Astrocyte of the cerebellum (primary cell): Measurements from ENCODE around the gene MEAF6.
A peak's percentile ranks its signal among the peaks of the same experiment; 100 is the strongest.

ENCODE experiments used
- DNase-seq: peaks from one replicate; pipeline ENCODE4 v3.0.0-alpha.2; 2011; ENCODE audit warnings: low read depth
- H3K4me3 ChIP-seq: 2 replicates; pipeline ENCODE4 v1.5.1; 2011; ENCODE audit warnings: mild to moderate bottlenecking, low read depth, low read length, moderate library complexity
- CTCF ChIP-seq: IDR thresholded peaks from 2 replicates; pipeline ENCODE4 v1.5.1; 2012; ENCODE audit warnings: low read length, low read depth, moderate library complexity, mild to moderate bottlenecking; ENCODE audit errors: missing control alignments
- in situ Hi-C: cut with HindIII; loops from 2 replicates; pipeline ENCODE4 v1.10.0; 2017; ENCODE audit warnings: low sequenced_read_pairs

The MEAF6 gene

GRCh38 chr1:37476087-37476452, 38.5 kb downstream of the MEAF6 start:
- peak overlapping the region; percentile 54 for H3K4me3 ChIP-seq
- no peak for TF ChIP-seq CTCF
- in situ Hi-C loops: no loop called here
- DNase-seq: no peak

GRCh38 chr1:37475380-37476086, 39.0 kb downstream of the MEAF6 start:
- in situ Hi-C loops: no loop called here
- peak overlapping the region; percentile 54 for H3K4me3 ChIP-seq
- TF ChIP-seq CTCF: no peak
- no peak for DNase-seq

- no peak for TF ChIP-seq CTCF
- DNase-seq: no peak
- in situ Hi-C loops: no loop called here
- peak overlapping the region; percentile 54 for H3K4me3 ChIP-seq
Measured at GRCh38 chr1:37474697-37475379, 39.7 kb downstream of the MEAF6 start.

GRCh38 chr1:37474046-37474696, 40.4 kb downstream of the MEAF6 start, which contains the start of gene ZC3H12A:
Gene ZC3H12A (plus strand): TSS chr1:37474580. CDS start chr1:37475497, 917 bp downstream.
- no peak for TF ChIP-seq CTCF
- peak within 1 kb of the TSS; percentile 54 for H3K4me3 ChIP-seq
- in situ Hi-C loops: no loop called here
- DNase-seq: peak; percentile 47

- in situ Hi-C loops: no loop called here
- H3K4me3 ChIP-seq: peak overlapping the region; percentile 54
- no peak for DNase-seq
- no peak for TF ChIP-seq CTCF
Measured at GRCh38 chr1:37473431-37474045, 41.0 kb downstream of the MEAF6 start.

- H3K4me3 ChIP-seq: no peak overlapping the region
- in situ Hi-C loops: no loop called here
- no peak for TF ChIP-seq CTCF
- no peak for DNase-seq
Measured at GRCh38 chr1:37472994-37473393, 41.6 kb downstream of the MEAF6 start.
